WTC11 (cell line): Measurements from ENCODE around the gene VPS8.

Experiments
- CTCF ChIP-seq: fragments of 200-600 bp; IDR thresholded peaks from 2 replicates; pipeline ENCODE4 v1.8.0; 2022; ENCODE audit warnings: antibody characterized with exemption
- ELF4 ChIP-seq: sonication (generic); formaldehyde crosslinking; IDR thresholded peaks from 2 replicates; pipeline ENCODE4 v1.8.1; 2022; ENCODE audit warnings: low read depth, mild to moderate bottlenecking, moderate library complexity, missing genetic modification reagents
- ETV6 ChIP-seq: sonication (generic); formaldehyde crosslinking; IDR thresholded peaks from 2 replicates; pipeline ENCODE4 v1.8.1; 2022; ENCODE audit warnings: mild to moderate bottlenecking, missing genetic modification reagents
- FOXJ3 ChIP-seq: sonication (generic); formaldehyde crosslinking; IDR thresholded peaks from 2 replicates; pipeline ENCODE4 v1.9.0; 2021; ENCODE audit warnings: missing genetic modification reagents, mild to moderate bottlenecking, borderline replicate concordance
- MYBL2 ChIP-seq: sonication (generic); formaldehyde crosslinking; IDR thresholded peaks from 2 replicates; pipeline ENCODE4 v1.8.1; 2023; ENCODE audit warnings: mild to moderate bottlenecking, moderate library complexity, missing genetic modification reagents
- TEAD4 ChIP-seq: sonication (generic); formaldehyde crosslinking; IDR thresholded peaks from 2 replicates; pipeline ENCODE4 v1.8.0; 2022; ENCODE audit warnings: mild to moderate bottlenecking, missing genetic modification reagents
- ZNF138 ChIP-seq: sonication (generic); formaldehyde crosslinking; conservative IDR thresholded peaks from 2 replicates; pipeline ENCODE4 v1.8.1; 2022; ENCODE audit warnings: mild to moderate bottlenecking, moderate library complexity, missing genetic modification reagents
- ZNF423 ChIP-seq: fragments of 250-450 bp; sonication (Bioruptor Pico); IDR thresholded peaks from 2 replicates; pipeline ENCODE4 v2.1.2; 2022; ENCODE audit warnings: mild to moderate bottlenecking, moderate library complexity
- TF ChIP-seq, protein P1 (sequence below): sonication (generic); formaldehyde crosslinking; IDR thresholded peaks from 2 replicates; pipeline ENCODE4 v1.8.0; 2022; ENCODE audit warnings: mild to moderate bottlenecking, missing genetic modification reagents
- TF ChIP-seq, protein P2 (sequence below): sonication (generic); formaldehyde crosslinking; IDR thresholded peaks from 2 replicates; pipeline ENCODE4 v1.8.1; 2023; ENCODE audit warnings: mild to moderate bottlenecking, missing genetic modification reagents

DNA sequence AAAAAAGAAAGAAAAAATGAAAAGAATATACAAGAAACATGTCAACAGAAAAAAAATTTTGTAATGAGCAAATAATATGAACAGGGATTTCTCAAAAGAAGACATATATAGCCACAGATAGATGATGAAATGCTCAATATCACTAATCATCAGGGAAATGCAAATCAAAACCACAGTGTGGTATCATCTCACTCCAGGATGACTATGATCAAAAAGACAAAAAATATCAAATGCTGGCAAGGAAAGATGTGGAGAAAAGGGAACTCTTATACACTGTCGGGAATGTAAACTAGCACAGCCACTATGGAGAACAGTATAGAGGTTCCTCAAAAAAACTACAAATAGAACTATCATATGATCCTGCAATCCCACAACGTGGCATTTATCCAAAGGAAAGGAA is 246.8 kb downstream of the VPS8 start:
- no peak for TF ChIP-seq ELF4 (CRISPR knock-in tag)
- no peak for TF ChIP-seq CTCF
- TF ChIP-seq, protein P1, sequence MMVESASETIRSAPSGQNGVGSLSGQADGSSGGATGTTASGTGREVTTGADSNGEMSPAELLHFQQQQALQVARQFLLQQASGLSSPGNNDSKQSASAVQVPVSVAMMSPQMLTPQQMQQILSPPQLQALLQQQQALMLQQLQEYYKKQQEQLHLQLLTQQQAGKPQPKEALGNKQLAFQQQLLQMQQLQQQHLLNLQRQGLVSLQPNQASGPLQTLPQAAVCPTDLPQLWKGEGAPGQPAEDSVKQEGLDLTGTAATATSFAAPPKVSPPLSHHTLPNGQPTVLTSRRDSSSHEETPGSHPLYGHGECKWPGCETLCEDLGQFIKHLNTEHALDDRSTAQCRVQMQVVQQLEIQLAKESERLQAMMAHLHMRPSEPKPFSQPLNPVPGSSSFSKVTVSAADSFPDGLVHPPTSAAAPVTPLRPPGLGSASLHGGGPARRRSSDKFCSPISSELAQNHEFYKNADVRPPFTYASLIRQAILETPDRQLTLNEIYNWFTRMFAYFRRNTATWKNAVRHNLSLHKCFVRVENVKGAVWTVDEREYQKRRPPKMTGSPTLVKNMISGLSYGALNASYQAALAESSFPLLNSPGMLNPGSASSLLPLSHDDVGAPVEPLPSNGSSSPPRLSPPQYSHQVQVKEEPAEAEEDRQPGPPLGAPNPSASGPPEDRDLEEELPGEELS (CRISPR knock-in tag) = no peak
- no peak for TF ChIP-seq ZNF423
- no peak for TF ChIP-seq MYBL2
- no peak for TF ChIP-seq TEAD4 (CRISPR knock-in tag)
- no peak for TF ChIP-seq FOXJ3
- TF ChIP-seq ETV6 = no peak
- TF ChIP-seq, protein P2, sequence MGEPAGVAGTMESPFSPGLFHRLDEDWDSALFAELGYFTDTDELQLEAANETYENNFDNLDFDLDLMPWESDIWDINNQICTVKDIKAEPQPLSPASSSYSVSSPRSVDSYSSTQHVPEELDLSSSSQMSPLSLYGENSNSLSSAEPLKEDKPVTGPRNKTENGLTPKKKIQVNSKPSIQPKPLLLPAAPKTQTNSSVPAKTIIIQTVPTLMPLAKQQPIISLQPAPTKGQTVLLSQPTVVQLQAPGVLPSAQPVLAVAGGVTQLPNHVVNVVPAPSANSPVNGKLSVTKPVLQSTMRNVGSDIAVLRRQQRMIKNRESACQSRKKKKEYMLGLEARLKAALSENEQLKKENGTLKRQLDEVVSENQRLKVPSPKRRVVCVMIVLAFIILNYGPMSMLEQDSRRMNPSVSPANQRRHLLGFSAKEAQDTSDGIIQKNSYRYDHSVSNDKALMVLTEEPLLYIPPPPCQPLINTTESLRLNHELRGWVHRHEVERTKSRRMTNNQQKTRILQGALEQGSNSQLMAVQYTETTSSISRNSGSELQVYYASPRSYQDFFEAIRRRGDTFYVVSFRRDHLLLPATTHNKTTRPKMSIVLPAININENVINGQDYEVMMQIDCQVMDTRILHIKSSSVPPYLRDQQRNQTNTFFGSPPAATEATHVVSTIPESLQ (CRISPR knock-in tag) = no peak
- TF ChIP-seq ZNF138 (CRISPR knock-in tag) = no peak
